H9 (cell line): ENCODE results near the gene EML4. TPM values are rescaled to one million over a fixed set of nuclear protein-coding genes. Genes with fewer than 3 reads are reported as not detected.

ENCODE experiments used
- DNase-seq: peaks from one replicate; pipeline ENCODE4 v3.0.0-alpha.2; 2017
- H2AFZ ChIP-seq: one replicate; pipeline ENCODE4 v1.6.1; 2013; ENCODE audit warnings: mild to moderate bottlenecking, low read length, control low read depth, moderate library complexity
- H2AK5ac ChIP-seq: 2 replicates; pipeline ENCODE4 v1.6.1; 2013; ENCODE audit warnings: low read length, control low read depth, mixed read lengths; ENCODE audit not compliant: insufficient read length
- H2BK120ac ChIP-seq: one replicate; pipeline ENCODE4 v1.6.1; 2013; ENCODE audit warnings: low read depth, mild to moderate bottlenecking, low read length, control low read depth, inconsistent platforms; ENCODE audit not compliant: poor library complexity, severe bottlenecking
- H2BK12ac ChIP-seq: 2 replicates; pipeline ENCODE4 v1.6.1; 2013; ENCODE audit warnings: low read length, control low read depth, mixed read lengths, low read depth; ENCODE audit not compliant: insufficient read length
- H2BK15ac ChIP-seq: 2 replicates; pipeline ENCODE4 v1.6.1; 2013; ENCODE audit warnings: low read depth, low read length, control low read depth
- H2BK20ac ChIP-seq: one replicate; pipeline ENCODE4 v1.6.1; 2013; ENCODE audit warnings: low read depth, mild to moderate bottlenecking, low read length, control low read depth, inconsistent platforms; ENCODE audit not compliant: poor library complexity, severe bottlenecking
- H2BK5ac ChIP-seq: 2 replicates; pipeline ENCODE4 v1.6.1; 2013; ENCODE audit warnings: low read length, control low read depth, mixed read lengths; ENCODE audit not compliant: insufficient read length
- H3K14ac ChIP-seq: 2 replicates; pipeline ENCODE4 v1.6.1; 2013; ENCODE audit warnings: low read length, control low read depth; ENCODE audit not compliant: insufficient read depth
- H3K18ac ChIP-seq: 2 replicates; pipeline ENCODE4 v1.6.1; 2013; ENCODE audit warnings: low read depth, mild to moderate bottlenecking, mixed read lengths, low read length, control low read depth; ENCODE audit not compliant: insufficient read length
- H3K23ac ChIP-seq: 2 replicates; pipeline ENCODE4 v1.6.1; 2013; ENCODE audit warnings: low read length, control low read depth, mixed read lengths, low read depth; ENCODE audit not compliant: insufficient read length
- H3K23me2 ChIP-seq: 2 replicates; pipeline ENCODE4 v1.6.1; 2013; ENCODE audit warnings: low read depth, mild to moderate bottlenecking, mixed read lengths, low read length, control low read depth; ENCODE audit not compliant: insufficient read length, poor library complexity, severe bottlenecking
- H3K27ac ChIP-seq: 2 replicates; pipeline ENCODE4 v1.5.1; 2013; ENCODE audit warnings: low read length, control low read depth, mixed read lengths, low read depth; ENCODE audit not compliant: insufficient read length
- H3K27me3 ChIP-seq: 2 replicates; pipeline ENCODE4 v1.6.1; 2013; ENCODE audit warnings: low read length, control low read depth, inconsistent platforms; ENCODE audit not compliant: insufficient read depth
- H3K4ac ChIP-seq: 2 replicates; pipeline ENCODE4 v1.6.1; 2013; ENCODE audit warnings: low read depth, mild to moderate bottlenecking, control low read depth, inconsistent platforms, low read length, moderate library complexity
- H3K4me1 ChIP-seq: 2 replicates; pipeline ENCODE4 v1.6.1; 2013; ENCODE audit warnings: low read length, control low read depth, inconsistent platforms; ENCODE audit not compliant: insufficient read depth
- H3K4me2 ChIP-seq: 2 replicates; pipeline ENCODE4 v1.6.1; 2013; ENCODE audit warnings: low read length, control low read depth, mixed read lengths; ENCODE audit not compliant: insufficient read length, insufficient read depth
- H3K56ac ChIP-seq: 2 replicates; pipeline ENCODE4 v1.6.1; 2013; ENCODE audit warnings: low read depth, mild to moderate bottlenecking, mixed read lengths, low read length, control low read depth; ENCODE audit not compliant: insufficient read length
- H3K79me1 ChIP-seq: 2 replicates; pipeline ENCODE4 v1.6.1; 2013; ENCODE audit warnings: low read depth, mild to moderate bottlenecking, moderate library complexity, low read length, control low read depth, inconsistent platforms; ENCODE audit not compliant: insufficient read depth, poor library complexity, severe bottlenecking
- H3K79me2 ChIP-seq: 2 replicates; pipeline ENCODE4 v1.6.1; 2013; ENCODE audit warnings: low read length, control low read depth, inconsistent platforms; ENCODE audit not compliant: insufficient read depth
- H3K9ac ChIP-seq: 2 replicates; pipeline ENCODE4 v1.6.1; 2013; ENCODE audit warnings: low read length, control low read depth, mixed read lengths; ENCODE audit not compliant: insufficient read length; ENCODE audit errors: extremely low read depth
- H3K9me3 ChIP-seq: one replicate; pipeline ENCODE4 v1.6.1; 2013; ENCODE audit warnings: low read depth, low read length, inconsistent platforms; ENCODE audit not compliant: control insufficient read depth
- H3T11ph ChIP-seq: one replicate; pipeline ENCODE4 v1.6.1; 2013; ENCODE audit warnings: mild to moderate bottlenecking, low read length, control low read depth, inconsistent platforms
- H4K20me1 ChIP-seq: one replicate; pipeline ENCODE4 v1.6.1; 2013; ENCODE audit not compliant: control insufficient read depth, insufficient read length, insufficient read depth
- H4K5ac ChIP-seq: 2 replicates; pipeline ENCODE4 v1.6.1; 2013; ENCODE audit warnings: low read depth, mild to moderate bottlenecking, mixed read lengths, low read length, control low read depth; ENCODE audit not compliant: insufficient read length
- H4K8ac ChIP-seq: replicated peaks from 2 replicates; pipeline ENCODE4 v1.6.1; 2013; ENCODE audit warnings: low read length, control low read depth, mixed read lengths, low read depth; ENCODE audit not compliant: insufficient read length
- H4K91ac ChIP-seq: 2 replicates; pipeline ENCODE4 v1.6.1; 2013; ENCODE audit warnings: low read depth, mild to moderate bottlenecking, moderate library complexity, mixed read lengths, low read length, control low read depth; ENCODE audit not compliant: insufficient read length
- H3K27ac Mint-ChIP-seq, 3 experiments: 2 replicates in 2 of 3; 3 replicates in 1 of 3; pipeline ENCODE4 v1.8.0; 2020 to 2021; ENCODE audit warnings: mixed read lengths in 3 of 3, mild to moderate bottlenecking in 1 of 3, moderate library complexity in 1 of 3
- H3K27me3 Mint-ChIP-seq: 2 replicates; pipeline ENCODE4 v1.8.0; 2021; ENCODE audit warnings: low read depth, mild to moderate bottlenecking, moderate library complexity, mixed read lengths
- H3K36me3 Mint-ChIP-seq, 3 experiments: 2 replicates in 2 of 3; 3 replicates in 1 of 3; pipeline ENCODE4 v1.8.0; 2020 to 2021; ENCODE audit warnings: low read depth in 3 of 3, mixed read lengths in 3 of 3; ENCODE audit not compliant: insufficient read depth in 1 of 3
- H3K4me1 Mint-ChIP-seq, 2 experiments: 2 replicates each; pipeline ENCODE4 v1.8.0; 2020; ENCODE audit warnings: mixed read lengths in 2 of 2
- H3K4me3 Mint-ChIP-seq, 2 experiments: 2 replicates in 1 of 2; 3 replicates in 1 of 2; pipeline ENCODE4 v1.8.0; 2020 to 2021; ENCODE audit warnings: mild to moderate bottlenecking in 2 of 2, mixed read lengths in 2 of 2, moderate library complexity in 1 of 2
- H3K9me3 Mint-ChIP-seq, 2 experiments: 2 replicates in 1 of 2; 3 replicates in 1 of 2; pipeline ENCODE4 v1.8.0; 2020; ENCODE audit warnings: mild to moderate bottlenecking in 2 of 2, mixed read lengths in 2 of 2, moderate library complexity in 1 of 2
- CTCF ChIP-seq: fragments of 200-600 bp; sonication (generic); conservative IDR thresholded peaks from 3 replicates; pipeline ENCODE4 v1.8.0; 2021; ENCODE audit warnings: antibody characterized with exemption, mild to moderate bottlenecking
- WGBS: extraction: QIAGEN DNeasy Blood & Tissue Kit; methylation state at CpG from one replicate; pipeline ENCODE4 v1.1.7; 2013; ENCODE audit warnings: missing lambda C conversion rate, low lambda C conversion rate, mixed read lengths; ENCODE audit not compliant: insufficient read length; ENCODE audit errors: extremely low coverage; 5-methylcytosine and 5-hydroxymethylcytosine counted together
- total RNA-seq: library from RNA; stranded (reverse); gene quantifications from 2 replicates; pipeline ENCODE4 v1.2.1, GENCODE V29; 2021

The EML4 gene
- total RNA-seq, 1 experiment from 2014 or later = 68.6 TPM

- Histone ChIP-seq H2BK5ac (no peak overlapping the region), H4K91ac (no peak overlapping the region), H2BK20ac (no peak overlapping the region), H3K14ac (peak overlapping the region; percentile 70; the same call in 1 of the 2 replicates), H4K8ac (no peak overlapping the region), H4K20me1 (no peaks in the 10 kb centered on the region), H3K4me2 (peak overlapping the region; percentile 70), H3K56ac (no peak overlapping the region), H3K79me1 (no peaks in the 10 kb centered on the region), H4K5ac (no peak overlapping the region), H3K27me3 (no peaks in the 10 kb centered on the region), H3K9me3 (no peaks in the 10 kb centered on the region), H3K23ac (no peak overlapping the region), H3K27ac (peak overlapping the region; percentile 35), H2BK15ac (no peak overlapping the region), H3K79me2 (no peaks in the 10 kb centered on the region), H2AFZ (peak overlapping the region; percentile 82), H2AK5ac (no peak overlapping the region), H3K23me2 (peaks cover 9% of the 10 kb centered on the region), H3K9ac (no peak overlapping the region), H2BK120ac (peak overlapping the region; percentile 81), H3K18ac (peak overlapping the region; percentile 62), H3K4me1 (peaks cover 14% of the 10 kb centered on the region), H3K4ac (no peak overlapping the region; the same call in 1 of the 2 replicates), H2BK12ac (no peak overlapping the region), H3T11ph (no peak overlapping the region)
- Mint-ChIP-seq H3K9me3 (no peaks in the 10 kb centered on the region), H3K27ac (peak overlapping the region; percentile 87 to 93 (median 89)), H3K36me3 (no peaks in the 10 kb centered on the region), H3K4me1 (peaks cover 32% of the 10 kb centered on the region in 2 experiments), H3K27me3 (no peaks in the 10 kb centered on the region), H3K4me3 (peak overlapping the region; percentile 50 to 71)
- WGBS = no CpG with 5 or more reads among the region's 13 CpGs
- DNase-seq = peak; percentile 61
- TF ChIP-seq CTCF = no peak
These were observed 27.2 kb upstream of the EML4 start for GRCh38 chr2:42141687-42142546.
